ENCODE results near the gene KLF14.
"Not testable (repeated sequence)": the region's sequence is repeated elsewhere in the genome, so short reads cannot be mapped to it uniquely, and the experiment has no call there.

KLF14 gene

GRCh38 chr7:130733931-130734814 lies at the start of gene KLF14:
Gene KLF14, minus strand, starts transcription at chr7:130734207. Its CDS starts 174 bp downstream, at chr7:130734033.
- peak in 1 of 2 donors; percentile 17 for DNase-seq (ENCODE audit: low read depth in 1 of 2, low spot score in 1 of 2)

GRCh38 chr7:130781346-130781745 lies 47.3 kb upstream of the KLF14 start:
- no peak for DNase-seq (ENCODE audit: low read depth in 1 of 2, low spot score in 1 of 2)

DNA sequence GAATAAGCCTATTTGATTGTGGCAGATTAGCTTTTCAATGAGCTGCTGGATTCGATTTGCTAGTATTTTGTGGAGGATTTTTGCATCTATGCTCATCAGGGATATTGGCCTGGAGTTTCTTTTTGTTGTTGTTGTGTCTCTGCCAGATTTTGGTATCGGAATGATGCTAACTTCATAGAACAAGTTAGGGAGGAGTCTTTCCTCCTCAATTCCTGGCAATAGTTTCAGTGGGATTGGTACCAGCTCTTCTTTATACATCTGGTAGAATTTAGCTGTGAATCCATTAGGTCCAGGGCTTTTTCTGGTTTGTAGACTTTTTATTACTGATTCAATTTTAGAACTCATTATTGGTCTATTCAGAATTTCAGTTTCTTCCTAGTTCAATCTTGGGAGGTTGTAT lies 43.4 kb upstream of the KLF14 start:
- no peak for DNase-seq (ENCODE audit: low read depth in 1 of 2, low spot score in 1 of 2)

- DNase-seq (ENCODE audit: low read depth in 1 of 2, low spot score in 1 of 2): not testable (repeated sequence)
Measured at GRCh38 chr7:130772456-130772855, 38.4 kb upstream of the KLF14 start.

DNA sequence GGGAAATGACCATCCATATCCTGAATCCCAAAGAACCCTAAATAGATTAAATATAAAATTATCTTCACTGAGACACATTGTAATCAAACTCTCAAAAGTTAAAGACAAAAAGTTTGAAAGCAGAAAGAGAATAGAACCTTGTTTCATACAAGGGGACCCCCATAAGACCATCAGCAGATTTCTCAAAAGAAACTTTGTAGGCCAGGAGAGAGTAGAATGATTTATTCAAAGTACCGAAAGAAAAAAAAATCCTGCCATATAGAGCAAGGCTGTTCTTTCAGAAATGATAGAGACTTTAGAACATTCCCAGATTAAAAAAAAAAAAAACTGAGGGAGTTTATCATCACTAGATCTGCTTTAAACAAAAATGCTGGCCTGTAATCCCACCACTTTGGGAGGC lies 34.8 kb upstream of the KLF14 start:
- DNase-seq (ENCODE audit: low read depth in 1 of 2, low spot score in 1 of 2): no peak

- not testable (repeated sequence) for DNase-seq (ENCODE audit: low read depth in 1 of 2, low spot score in 1 of 2)
Measured at GRCh38 chr7:130764569-130764968, 30.6 kb upstream of the KLF14 start.

- no peak for DNase-seq (ENCODE audit: low read depth in 1 of 2, low spot score in 1 of 2)
Measured at GRCh38 chr7:130758429-130759056, 24.5 kb upstream of the KLF14 start.

- no peak for DNase-seq (ENCODE audit: low read depth in 1 of 2, low spot score in 1 of 2)
Measured at GRCh38 chr7:130756316-130756715, 22.3 kb upstream of the KLF14 start.

- no peak for DNase-seq (ENCODE audit: low read depth in 1 of 2, low spot score in 1 of 2)
Measured at GRCh38 chr7:130752424-130752823, 18.4 kb upstream of the KLF14 start.

DNA sequence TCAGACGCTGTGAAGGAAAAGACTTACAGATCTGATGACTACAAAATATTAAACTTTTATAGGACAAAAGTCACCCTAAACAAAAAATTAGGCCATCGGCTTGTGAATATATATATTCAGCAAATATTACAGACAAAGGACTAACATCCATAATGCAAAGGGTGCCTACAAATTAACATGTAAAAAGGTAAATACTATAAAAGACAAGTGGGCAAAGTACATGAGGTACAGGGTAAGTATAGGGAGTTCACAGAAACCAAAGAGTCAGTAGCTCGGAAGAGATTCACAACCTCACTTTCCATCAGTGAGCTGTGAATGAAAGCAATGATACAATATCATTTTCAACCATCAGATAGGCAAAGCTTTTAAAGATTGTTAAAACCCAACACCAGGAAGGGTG lies 16.7 kb upstream of the KLF14 start:
- DNase-seq (ENCODE audit: low read depth in 1 of 2, low spot score in 1 of 2): no peak

DNA sequence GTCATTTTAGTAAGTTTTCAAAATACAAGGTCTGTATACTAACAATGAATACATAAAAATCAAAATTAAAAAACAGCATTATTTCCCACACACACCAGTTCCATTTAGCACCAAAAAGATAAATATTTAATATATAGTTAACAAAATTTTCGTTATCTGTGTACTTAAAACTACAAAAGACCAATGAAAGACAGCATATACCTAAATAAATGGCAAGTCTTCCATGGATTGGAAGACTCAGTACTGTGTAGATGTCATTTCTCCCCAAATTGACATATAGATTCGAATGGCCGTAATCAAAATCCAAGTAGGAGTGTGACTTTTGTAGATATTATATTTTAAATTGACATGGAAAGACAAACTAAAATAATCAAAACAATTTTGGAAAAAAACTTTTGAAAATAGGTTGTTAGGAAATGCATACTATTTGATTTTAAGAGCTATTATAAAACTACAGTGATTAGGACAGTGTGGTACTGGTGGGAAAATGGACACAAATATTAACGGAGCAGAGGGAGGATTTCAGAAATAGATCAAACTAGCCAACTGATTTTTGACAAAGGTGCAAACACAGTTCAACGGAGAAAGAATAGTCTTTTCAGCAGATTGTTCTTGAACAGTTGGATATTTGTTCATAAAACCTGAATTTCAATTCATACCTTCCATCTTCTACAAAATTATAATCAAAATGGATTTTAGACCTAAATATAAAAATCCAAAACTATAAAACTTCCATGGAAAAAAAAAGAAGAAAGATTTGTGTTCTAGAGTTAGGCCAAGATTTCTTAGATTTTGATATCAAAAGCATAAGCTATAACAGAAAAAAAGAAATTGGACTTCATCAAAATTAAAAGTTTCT lies 14.8 kb upstream of the KLF14 start:
- DNase-seq (ENCODE audit: low read depth in 1 of 2, low spot score in 1 of 2): no peak

DNA sequence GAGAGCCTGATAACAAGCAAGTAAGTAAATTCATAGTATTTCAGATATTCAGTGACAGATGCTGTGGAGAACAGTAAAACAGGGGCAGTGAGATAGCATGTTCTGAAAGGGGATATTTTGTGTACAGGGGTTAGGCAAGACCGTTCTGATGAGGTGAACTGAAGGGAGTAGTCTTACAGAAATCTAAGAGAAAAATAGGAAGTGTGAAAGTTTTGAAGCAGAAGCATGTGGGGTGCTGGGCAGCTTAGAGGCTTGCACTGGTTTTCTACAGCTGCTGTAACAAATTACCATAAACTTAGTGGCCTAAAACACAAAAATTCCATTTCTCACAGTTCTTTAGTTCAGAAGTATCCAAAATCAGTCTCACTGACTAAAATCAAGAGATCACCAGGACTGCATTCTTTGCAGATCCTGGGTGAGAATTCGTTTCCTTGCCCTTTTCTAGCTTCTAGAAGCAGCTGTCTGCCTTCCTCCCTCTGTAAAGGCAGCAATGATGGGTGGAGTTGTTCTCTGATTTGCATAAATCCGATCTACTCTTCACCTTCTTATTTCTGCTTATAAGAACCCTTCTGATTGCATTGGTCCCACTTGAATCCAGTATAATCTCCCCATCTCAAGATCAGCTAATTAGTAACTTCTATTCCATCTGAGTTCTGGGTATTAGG lies 7.5 kb upstream of the KLF14 start:
- no peak for DNase-seq (ENCODE audit: low read depth in 1 of 2, low spot score in 1 of 2)

GRCh38 chr7:130740606-130741005 lies 6.6 kb upstream of the KLF14 start:
- no peak for DNase-seq (ENCODE audit: low read depth in 1 of 2, low spot score in 1 of 2)

DNA sequence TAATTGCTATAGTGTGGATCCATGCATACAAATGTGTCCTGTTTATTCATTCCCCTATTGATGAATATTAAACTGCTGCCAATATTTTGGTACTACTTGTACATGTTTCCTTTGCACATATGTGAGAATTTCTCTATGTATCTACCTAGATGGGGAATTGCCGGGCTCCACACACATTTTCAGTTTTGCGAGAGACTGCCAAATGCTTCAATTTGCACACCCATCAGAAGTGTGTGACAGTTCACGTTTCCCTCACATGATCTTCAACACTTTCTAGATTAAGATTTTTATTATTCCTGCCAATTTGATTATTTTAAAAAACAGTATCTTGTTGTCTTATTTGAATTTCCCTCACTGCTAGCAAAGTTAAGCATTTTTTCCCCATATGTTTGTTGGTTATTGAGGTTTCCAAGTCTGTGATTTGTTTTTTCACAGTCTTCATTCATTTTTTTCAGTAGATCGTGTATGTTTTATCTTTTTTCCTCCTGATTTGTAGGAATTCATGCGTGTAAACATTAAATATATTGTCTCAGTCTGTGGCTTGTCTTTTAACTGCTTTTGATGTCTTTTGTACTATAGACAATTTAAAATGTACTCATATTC lies 2.4 kb upstream of the KLF14 start:
- no peak for DNase-seq (ENCODE audit: low read depth in 1 of 2, low spot score in 1 of 2)

GRCh38 chr7:130734815-130735716 lies 1.1 kb upstream of the KLF14 start:
- DNase-seq (ENCODE audit: low read depth in 1 of 2, low spot score in 1 of 2): no peak

- no peak for DNase-seq (ENCODE audit: low read depth in 1 of 2, low spot score in 1 of 2)
Measured at GRCh38 chr7:130732980-130733930, 752 bp downstream of the KLF14 start.

GRCh38 chr7:130723784-130724183 lies 10.2 kb downstream of the KLF14 start:
- no peak for DNase-seq (ENCODE audit: low read depth in 1 of 2, low spot score in 1 of 2)

GRCh38 chr7:130721486-130722277 lies 12.3 kb downstream of the KLF14 start:
- DNase-seq (ENCODE audit: low read depth in 1 of 2, low spot score in 1 of 2): no peak

Measured in activated T-helper 1 cell treated with anti-CD3 and anti-CD28 coated beads, Interleukin-2, amount 50 U/mL, for 16 hours (primary cell).